Activated CD8-positive, alpha-beta memory T cell treated with anti-CD3 and anti-CD28 coated beads, Interleukin-2, amount 50 U/mL, for 48 hours (primary cell): ENCODE data around the gene C20orf202.
"Not testable (repeated sequence)": the region's sequence is repeated elsewhere in the genome, so short reads cannot be mapped to it uniquely, and the experiment has no call there.

ENCODE experiments used
- DNase-seq: peaks from one replicate; pipeline ENCODE4 v3.0.0-alpha.2; 2020

Gene C20orf202

GRCh38 chr20:1212023-1212422 lies 8.8 kb downstream of the C20orf202 start:
- no peak for DNase-seq

GRCh38 chr20:1212607-1213396 lies 9.5 kb downstream of the C20orf202 start:
- peak; percentile 82 for DNase-seq

GRCh38 chr20:1214838-1215261 lies 11.6 kb downstream of the C20orf202 start:
- DNase-seq: no peak

GRCh38 chr20:1215386-1216170 lies 12.3 kb downstream of the C20orf202 start:
- DNase-seq: peak; percentile 69

- not testable (repeated sequence) for DNase-seq
Observed at GRCh38 chr20:1216527-1217427, 13.5 kb downstream of the C20orf202 start.

- DNase-seq: not testable (repeated sequence)
Observed at GRCh38 chr20:1222750-1223149, 19.5 kb downstream of the C20orf202 start.

- no peak for DNase-seq
Observed at GRCh38 chr20:1224205-1224890, 21.1 kb downstream of the C20orf202 start.

- DNase-seq: no peak
Observed at GRCh38 chr20:1225263-1225782, 22.1 kb downstream of the C20orf202 start.

- DNase-seq: peak; percentile 94
Observed at GRCh38 chr20:1225783-1226654, 22.8 kb downstream of the C20orf202 start, which contains the start of gene RAD21L1. Gene RAD21L1 (plus strand): TSS chr20:1226044. CDS start chr20:1228454, 2,410 bp downstream.

- DNase-seq: no peak
Observed at GRCh38 chr20:1229541-1229940, 26.3 kb downstream of the C20orf202 start.

GRCh38 chr20:1232286-1233111 lies 29.2 kb downstream of the C20orf202 start:
- DNase-seq: no peak

GRCh38 chr20:1240549-1240948 lies 37.3 kb downstream of the C20orf202 start:
- DNase-seq: no peak

- no peak for DNase-seq
Observed at GRCh38 chr20:1241456-1241855, 38.2 kb downstream of the C20orf202 start.

- DNase-seq: no peak
Observed at GRCh38 chr20:1242099-1242498, 38.8 kb downstream of the C20orf202 start.

- no peak for DNase-seq
Observed at GRCh38 chr20:1242530-1242929, 39.3 kb downstream of the C20orf202 start.

- DNase-seq: no peak
Observed at GRCh38 chr20:1245578-1245977, 42.3 kb downstream of the C20orf202 start.

- DNase-seq: no peak
Observed at GRCh38 chr20:1247689-1248088, 44.4 kb downstream of the C20orf202 start.

- not testable (repeated sequence) for DNase-seq
Observed at GRCh38 chr20:1250282-1250681, 47.0 kb downstream of the C20orf202 start.

GRCh38 chr20:1252416-1252815 lies 49.2 kb downstream of the C20orf202 start:
- DNase-seq: no peak

- DNase-seq: no peak
Observed at GRCh38 chr20:1254254-1254653, 51.0 kb downstream of the C20orf202 start.
